Aorta (tissue), 5 donors: ENCODE measurements around the gene MEIS1. TPM values are rescaled to one million over a fixed set of nuclear protein-coding genes. Genes with fewer than 3 reads are reported as not detected.

Experiments used
- ATAC-seq: fragments of 200-7000 bp; cut with Tn5 transposase; one replicate; pipeline ENCODE4 v1.9.1; 2022; ENCODE audit warnings: moderate library complexity; ENCODE audit not compliant: low FRiP score
- DNase-seq, 2 donors: peaks; one replicate each; pipeline ENCODE4 v3.0.0-alpha.2; 2020
- H3K27ac ChIP-seq, 2 donors: one replicate each; pipeline ENCODE4 v1.5.1; 2013; ENCODE audit warnings: low read length in 2 of 2, mild to moderate bottlenecking in 2 of 2, moderate library complexity in 2 of 2, control low read depth in 1 of 2, inconsistent platforms in 1 of 2, low read depth in 1 of 2
- H3K27me3 ChIP-seq, 2 donors: one replicate each; pipeline ENCODE4 v1.6.1; 2013; ENCODE audit warnings: control low read depth in 1 of 2, low read length in 1 of 2, mild to moderate bottlenecking in 1 of 2, moderate library complexity in 1 of 2; ENCODE audit not compliant: insufficient read depth in 2 of 2, control insufficient read depth in 1 of 2
- H3K36me3 ChIP-seq, 2 donors: one replicate each; pipeline ENCODE4 v1.6.1; 2013; ENCODE audit warnings: control low read depth in 1 of 2, low read length in 1 of 2, mild to moderate bottlenecking in 1 of 2; ENCODE audit not compliant: insufficient read depth in 2 of 2, control insufficient read depth in 1 of 2
- H3K4me1 ChIP-seq, 2 donors: one replicate each; pipeline ENCODE4 v1.6.1; 2013; ENCODE audit warnings: low read length in 2 of 2, control low read depth in 1 of 2, mild to moderate bottlenecking in 1 of 2, moderate library complexity in 1 of 2; ENCODE audit not compliant: insufficient read depth in 2 of 2, control insufficient read depth in 1 of 2
- H3K4me3 ChIP-seq, 2 donors: one replicate each; pipeline ENCODE4 v1.5.1; 2013; ENCODE audit warnings: low read length in 2 of 2, control low read depth in 1 of 2, mild to moderate bottlenecking in 1 of 2
- H3K9me3 ChIP-seq: one replicate; pipeline ENCODE4 v1.6.1; 2013; ENCODE audit warnings: mild to moderate bottlenecking, low read length; ENCODE audit not compliant: control insufficient read depth
- WGBS, 2 donors: extraction: QIAGEN DNeasy Blood & Tissue Kit; methylation state at CpG; one replicate each; pipeline ENCODE4 v1.1.7; 2013; 5-methylcytosine and 5-hydroxymethylcytosine counted together
- intact Hi-C, 2 donors: fragments of 100-400 bp; cut with DNase I; formaldehyde crosslinking; loops; one replicate each; pipeline versions ENCODE4 v1.14.2 to v1.15.0; 2022
- polyA plus RNA-seq, 2 donors: library from polyadenylated mRNA; stranded (reverse); fragments of 200-250 nt; gene quantifications; one replicate each; pipeline ENCODE4 v1.2.3, GENCODE V29; 2013
- total RNA-seq, 2 donors: library from RNA; stranded (reverse); fragmentation: NEBNext Ultra II Directional; extraction: Animal tissue kit (Norgen Biotek cat#: 25700); gene quantifications; one replicate each; pipeline ENCODE4 v1.2.1, GENCODE V29; 2021
- donor health status: healthy with polysubstance abuse.
- donor health status: Bipolar disorder and iron deficiency.
- donor health status: DM: no; HTN: no; CAD: no.
- donor health status: DM: no; HTN: no; CAD: no.
- donor health status: DM: yes; HTN: yes; CAD: no.

MEIS1 gene
- total and polyA plus RNA-seq, 4 donors: 7.6 to 76.6 (median 33.5) TPM

- Histone ChIP-seq H3K4me3 (no peak overlapping the region), H3K36me3 (peaks cover 3 to 7% of the 10 kb centered on the region in 2 donors), H3K4me1 (peaks cover 2 to 4% of the 10 kb centered on the region in 2 donors), H3K27me3 (no peaks in the 10 kb centered on the region), H3K27ac (no peak overlapping the region), H3K9me3 (no peaks in the 10 kb centered on the region)
- DNase-seq (no peak), ATAC-seq (no peak)
- intact Hi-C loops: no loop called here
- 28 to 30% methylated on average over 7 of the region's 7 CpGs for WGBS, 2 donors
Measured at GRCh38 chr2:66456183-66457041, 21.5 kb downstream of the MEIS1 start.

DNA sequence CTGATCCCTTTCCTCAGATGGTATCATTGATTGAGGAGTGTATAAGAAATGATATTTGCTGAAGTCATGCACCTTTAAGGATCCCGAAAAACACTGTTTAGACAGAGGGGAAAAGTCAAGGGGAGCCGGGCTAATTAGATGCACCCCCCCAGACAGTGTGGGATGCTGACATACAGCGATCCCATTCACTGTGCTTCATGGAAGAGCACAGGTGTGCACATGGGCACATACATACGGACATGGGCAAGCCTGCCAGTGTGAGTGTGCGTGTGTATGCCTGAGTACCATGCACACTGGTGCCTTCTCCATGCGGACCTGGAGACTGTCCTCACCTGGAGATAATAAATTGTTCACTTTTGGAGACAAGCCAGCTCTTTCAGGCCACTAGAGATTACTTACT lies 22.6 kb downstream of the MEIS1 start:
- 63 to 76% methylated on average over 6 of the region's 6 CpGs for WGBS, 2 donors
- H3K27me3 ChIP-seq: no peaks in the 10 kb centered on the region
- peak; percentile 52 for ATAC-seq
- DNase-seq: no peak
- no peak overlapping the region for H3K4me3 ChIP-seq
- no peak overlapping the region for H3K27ac ChIP-seq
- intact Hi-C loops: no loop called here
- H3K9me3 ChIP-seq: no peaks in the 10 kb centered on the region
- peaks cover 2 to 4% of the 10 kb centered on the region in 2 donors for H3K4me1 ChIP-seq
- peaks cover 3 to 7% of the 10 kb centered on the region in 2 donors for H3K36me3 ChIP-seq

GRCh38 chr2:66460031-66460430 lies 25.1 kb downstream of the MEIS1 start:
- no peak for DNase-seq
- Histone ChIP-seq H3K4me1 (peaks cover 2 to 4% of the 10 kb centered on the region in 2 donors), H3K27ac (no peak overlapping the region), H3K36me3 (peaks cover 3 to 7% of the 10 kb centered on the region in 2 donors), H3K9me3 (no peaks in the 10 kb centered on the region), H3K4me3 (no peak overlapping the region), H3K27me3 (no peaks in the 10 kb centered on the region)
- intact Hi-C loops: no loop called here
- 29 to 32% methylated on average over 1 of the region's 1 CpG for WGBS, 2 donors
- no peak for ATAC-seq

- Histone ChIP-seq H3K4me1 (peaks cover 4 to 5% of the 10 kb centered on the region in 2 donors), H3K4me3 (no peak overlapping the region), H3K9me3 (no peaks in the 10 kb centered on the region), H3K27me3 (no peaks in the 10 kb centered on the region), H3K27ac (no peak overlapping the region), H3K36me3 (peaks cover 3 to 7% of the 10 kb centered on the region in 2 donors)
- ATAC-seq (no peak), DNase-seq (no peak)
- 85 to 86% methylated on average over 3 of the region's 3 CpGs for WGBS, 2 donors
- intact Hi-C loops: no loop called here
Measured at GRCh38 chr2:66461001-66461663, 26.2 kb downstream of the MEIS1 start.

GRCh38 chr2:66461664-66462500 lies 27.0 kb downstream of the MEIS1 start:
- WGBS, 2 donors: 61 to 65% methylated on average over 6 of the region's 6 CpGs
- Histone ChIP-seq H3K27me3 (no peaks in the 10 kb centered on the region), H3K9me3 (no peaks in the 10 kb centered on the region), H3K27ac (no peak overlapping the region), H3K36me3 (peaks cover 0 to 2% of the 10 kb centered on the region in 2 donors), H3K4me3 (no peak overlapping the region), H3K4me1 (peaks cover 0 to 5% of the 10 kb centered on the region in 2 donors)
- no peak for DNase-seq
- intact Hi-C loops: no loop called here
- ATAC-seq: no peak

DNA sequence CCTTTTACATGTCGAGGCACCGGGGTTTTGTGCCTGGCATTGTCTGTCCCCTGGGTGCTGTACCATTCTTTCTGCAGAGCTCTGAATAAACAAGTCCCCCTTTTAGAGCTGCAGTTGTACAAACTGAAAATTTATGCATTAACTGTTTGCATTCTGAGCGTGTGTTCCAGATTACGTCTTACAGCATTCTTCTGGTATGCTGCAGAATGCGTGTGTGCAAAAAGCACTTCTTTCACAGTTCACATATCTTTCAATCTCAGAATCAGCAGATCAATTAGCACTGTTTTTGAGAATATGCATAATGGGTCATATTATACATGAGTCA lies 27.5 kb downstream of the MEIS1 start:
- Histone ChIP-seq H3K4me1 (peaks cover 0 to 5% of the 10 kb centered on the region in 2 donors), H3K27me3 (no peaks in the 10 kb centered on the region), H3K4me3 (no peak overlapping the region), H3K9me3 (no peaks in the 10 kb centered on the region), H3K27ac (no peak overlapping the region), H3K36me3 (peaks cover 0 to 2% of the 10 kb centered on the region in 2 donors)
- ATAC-seq: no peak
- DNase-seq: no peak
- intact Hi-C loops: no loop called here
- WGBS, 2 donors: 8 to 10% methylated on average over 5 of the region's 5 CpGs

DNA sequence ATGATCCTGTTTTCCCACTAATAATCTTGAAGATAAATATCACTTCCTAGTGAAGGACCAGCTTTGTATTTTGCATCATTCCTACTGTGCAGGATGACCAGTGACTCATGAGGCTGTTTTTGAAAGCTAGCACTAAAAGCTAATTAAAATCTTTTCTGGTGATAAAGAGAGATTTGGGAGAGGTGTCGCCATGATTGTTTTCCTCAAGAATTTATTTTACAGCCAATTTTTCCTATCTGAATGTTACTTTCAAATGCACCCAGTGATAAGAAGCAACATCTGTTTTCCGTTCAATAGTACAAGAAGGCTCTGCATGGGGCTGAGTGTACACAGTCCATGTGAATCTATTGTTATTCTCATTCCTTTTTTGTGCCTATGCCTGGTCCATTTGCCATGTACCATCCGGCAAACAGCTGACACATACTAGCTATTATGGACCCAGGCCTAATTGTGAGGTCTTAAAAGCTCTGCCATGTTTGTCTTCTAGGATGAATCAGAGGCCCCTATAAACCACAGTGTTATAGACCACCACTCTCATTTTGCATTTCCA lies 28.4 kb downstream of the MEIS1 start:
- 46 to 54% methylated on average over 3 of the region's 3 CpGs for WGBS, 2 donors
- DNase-seq: no peak
- no peak for ATAC-seq
- peaks cover 0 to 5% of the 10 kb centered on the region in 2 donors for H3K4me1 ChIP-seq
- H3K27ac ChIP-seq: no peak overlapping the region
- no peak overlapping the region for H3K4me3 ChIP-seq
- peaks cover 0 to 2% of the 10 kb centered on the region in 2 donors for H3K36me3 ChIP-seq
- intact Hi-C loops: no loop called here
- no peaks in the 10 kb centered on the region for H3K27me3 ChIP-seq
- no peaks in the 10 kb centered on the region for H3K9me3 ChIP-seq

- Histone ChIP-seq H3K27ac (no peak overlapping the region), H3K27me3 (no peaks in the 10 kb centered on the region), H3K36me3 (no peaks in the 10 kb centered on the region), H3K4me3 (no peak overlapping the region), H3K4me1 (peaks cover 0 to 5% of the 10 kb centered on the region in 2 donors), H3K9me3 (no peaks in the 10 kb centered on the region)
- DNase-seq: no peak
- intact Hi-C loops: no loop called here
- whole genome bisulfite sequencing, 2 donors: 70% methylated on average over 4 of the region's 4 CpGs
- no peak for ATAC-seq
Measured at GRCh38 chr2:66464930-66465637, 30.2 kb downstream of the MEIS1 start.
